IMR-90 (cell line): ENCODE results near the gene AHI1. TPM values are rescaled to one million over a fixed set of nuclear protein-coding genes. Genes with fewer than 3 reads are reported as not detected.

ENCODE experiments used
- ATAC-seq: fragments of 200-7000 bp; cut with Tn5 transposase; 2 replicates; pipeline ENCODE4 v1.9.1; 2020; ENCODE audit warnings: low read depth, mild to moderate bottlenecking, moderate library complexity
- BruUV-seq: library from RNA; stranded (reverse); fragments of 400-500 nt; replicated peaks from 2 replicates; lab custom pipeline; 2021; lab: Mats Ljungman, UMichigan
- CTCF ChIA-PET: fragments of 300-600 bp; formaldehyde crosslinking; extraction: SDS; loops from one replicate; lab custom pipeline; 2021; ENCODE audit warnings: antibody characterized with exemption; lab: Yijun Ruan, JAX
- POLR2A ChIA-PET: fragments of 300-600 bp; sonication (Branson Sonifier 250); formaldehyde crosslinking; loops from one replicate; lab custom pipeline; 2022; ENCODE audit warnings: antibody characterized with exemption; ENCODE audit not compliant: unreplicated experiment; lab: Charles Lee
- DNase-seq: peaks from one replicate; pipeline ENCODE4 v3.0.0; 2013
- H2AFZ ChIP-seq: replicated peaks from 2 replicates; pipeline ENCODE3; 2013; ENCODE audit warnings: low read length, mild to moderate bottlenecking; ENCODE audit not compliant: poor library complexity
- H2AK5ac ChIP-seq: 2 replicates; pipeline ENCODE4 v1.6.1; 2013; ENCODE audit warnings: low read depth, low read length, inconsistent platforms
- H2AK9ac ChIP-seq: replicated peaks from 2 replicates; pipeline ENCODE3; 2013; ENCODE audit warnings: mild to moderate bottlenecking, low read depth, low read length, moderate library complexity; ENCODE audit not compliant: poor library complexity
- H2BK120ac ChIP-seq: 2 replicates; pipeline ENCODE4 v1.6.1; 2013; ENCODE audit warnings: low read depth, low read length, inconsistent platforms
- H2BK15ac ChIP-seq: 3 replicates; pipeline ENCODE4 v1.6.1; 2013; ENCODE audit warnings: low read depth, low read length, inconsistent platforms
- H2BK20ac ChIP-seq: 2 replicates; pipeline ENCODE4 v1.6.1; 2013; ENCODE audit warnings: low read depth, mild to moderate bottlenecking, inconsistent platforms, low read length, moderate library complexity
- H2BK5ac ChIP-seq: 2 replicates; pipeline ENCODE4 v1.6.1; 2013; ENCODE audit warnings: mild to moderate bottlenecking, low read depth, low read length, inconsistent platforms; ENCODE audit not compliant: poor library complexity, severe bottlenecking
- H3K14ac ChIP-seq: replicated peaks from 2 replicates; pipeline ENCODE4 v1.6.1; 2013; ENCODE audit warnings: low read depth, low read length, inconsistent platforms
- H3K18ac ChIP-seq: 2 replicates; pipeline ENCODE4 v1.6.1; 2013; ENCODE audit warnings: low read depth, low read length, control low read depth
- H3K23ac ChIP-seq: 2 replicates; pipeline ENCODE4 v1.6.1; 2013; ENCODE audit warnings: low read depth, low read length, inconsistent platforms
- H3K27ac ChIP-seq: 2 replicates; pipeline ENCODE4 v1.5.1; 2013; ENCODE audit warnings: mild to moderate bottlenecking, control low read depth, low read length; ENCODE audit not compliant: insufficient read depth
- H3K27me3 ChIP-seq: 2 replicates; pipeline ENCODE4 v1.6.1; 2013; ENCODE audit warnings: low read length; ENCODE audit not compliant: control insufficient read depth, insufficient read depth
- H3K36me3 ChIP-seq: 2 replicates; pipeline ENCODE4 v1.6.1; 2013; ENCODE audit warnings: low read length, mixed read lengths; ENCODE audit not compliant: control insufficient read depth, insufficient read depth
- H3K4ac ChIP-seq: 2 replicates; pipeline ENCODE4 v1.6.1; 2013; ENCODE audit warnings: low read depth, low read length, inconsistent platforms
- H3K4me1 ChIP-seq: 2 replicates; pipeline ENCODE4 v1.6.1; 2013; ENCODE audit warnings: low read length, mixed read lengths; ENCODE audit not compliant: control insufficient read depth, insufficient read depth
- H3K4me2 ChIP-seq: 2 replicates; pipeline ENCODE4 v1.6.1; 2013; ENCODE audit warnings: low read depth, mild to moderate bottlenecking, control low read depth, low read length, moderate library complexity
- H3K4me3 ChIP-seq: 2 replicates; pipeline ENCODE4 v1.5.1; 2013; ENCODE audit warnings: low read depth, mild to moderate bottlenecking, control low read depth, low read length, moderate library complexity; ENCODE audit not compliant: insufficient read depth
- H3K56ac ChIP-seq: 2 replicates; pipeline ENCODE4 v1.6.1; 2013; ENCODE audit warnings: low read length, inconsistent platforms; ENCODE audit not compliant: insufficient read depth; ENCODE audit errors: extremely low read depth
- H3K79me1 ChIP-seq, 2 experiments: 2 replicates each; pipeline ENCODE4 v1.6.1; 2013; ENCODE audit warnings: low read length in 2 of 2, inconsistent platforms in 1 of 2, low read depth in 1 of 2
- H3K9ac ChIP-seq: 2 replicates; pipeline ENCODE4 v1.6.1; 2013; ENCODE audit warnings: low read depth, low read length, control low read depth
- H3K9me1 ChIP-seq: 2 replicates; pipeline ENCODE4 v1.6.1; 2013; ENCODE audit warnings: low read length, inconsistent platforms; ENCODE audit not compliant: insufficient read depth
- H3K9me3 ChIP-seq: 2 replicates; pipeline ENCODE4 v1.6.1; 2013; ENCODE audit warnings: low read length; ENCODE audit not compliant: control insufficient read depth, insufficient read depth
- H4K20me1 ChIP-seq: 2 replicates; pipeline ENCODE4 v1.6.1; 2013; ENCODE audit warnings: low read length, inconsistent platforms; ENCODE audit not compliant: insufficient read depth
- H4K5ac ChIP-seq: 2 replicates; pipeline ENCODE4 v1.6.1; 2013; ENCODE audit warnings: mild to moderate bottlenecking, low read depth, low read length, control low read depth
- H4K8ac ChIP-seq, 2 experiments: 2 replicates each; pipeline ENCODE4 v1.6.1; 2013; ENCODE audit warnings: low read depth in 2 of 2, low read length in 2 of 2, control low read depth in 1 of 2, inconsistent platforms in 1 of 2
- H4K91ac ChIP-seq: 2 replicates; pipeline ENCODE4 v1.6.1; 2013; ENCODE audit warnings: low read depth, low read length, inconsistent platforms; ENCODE audit not compliant: insufficient read depth
- BHLHE40 ChIP-seq: fragments of 150-350 bp; IDR thresholded peaks from 2 replicates; pipeline ENCODE4 v1.6.1; 2016; ENCODE audit warnings: mild to moderate bottlenecking, low read depth, low read length
- CEBPB ChIP-seq: IDR thresholded peaks from 2 replicates; pipeline ENCODE4 v1.6.1; 2012; ENCODE audit warnings: low read depth, low read length, improper control_type of control experiment
- CTCF ChIP-seq: conservative IDR thresholded peaks from 2 replicates; pipeline ENCODE4 v1.5.1; 2012; ENCODE audit warnings: mild to moderate bottlenecking, low read depth, low read length, improper control_type of control experiment
- ELK1 ChIP-seq: fragments of 150-350 bp; IDR thresholded peaks from 2 replicates; pipeline ENCODE4 v1.6.1; 2016; ENCODE audit warnings: low read depth, mild to moderate bottlenecking, low read length, moderate library complexity, borderline replicate concordance
- FOS ChIP-seq: fragments of 150-350 bp; IDR thresholded peaks from 2 replicates; pipeline ENCODE4 v1.6.1; 2016; ENCODE audit warnings: low read depth, low read length
- MAZ ChIP-seq: IDR thresholded peaks from 2 replicates; pipeline ENCODE4 v1.6.1; 2012; ENCODE audit warnings: low read depth, mild to moderate bottlenecking, low read length, improper control_type of control experiment, moderate library complexity, borderline replicate concordance
- MXI1 ChIP-seq: IDR thresholded peaks from 2 replicates; pipeline ENCODE4 v1.6.1; 2012; ENCODE audit warnings: low read depth, mild to moderate bottlenecking, low read length, moderate library complexity, borderline replicate concordance
- NFE2L2 ChIP-seq: fragments of 150-350 bp; IDR thresholded peaks from 2 replicates; pipeline ENCODE4 v1.6.1; 2016; ENCODE audit warnings: low read depth, mild to moderate bottlenecking, low read length
- POLR2A ChIP-seq: IDR thresholded peaks from 2 replicates; pipeline ENCODE4 v1.6.1; 2012; ENCODE audit warnings: mild to moderate bottlenecking, low read depth, low read length
- RAD21 ChIP-seq: IDR thresholded peaks from 2 replicates; pipeline ENCODE4 v1.6.1; 2012; ENCODE audit warnings: low read length, improper control_type of control experiment
- RCOR1 ChIP-seq: IDR thresholded peaks from 2 replicates; pipeline ENCODE4 v1.6.1; 2012; ENCODE audit warnings: mild to moderate bottlenecking, low read length, improper control_type of control experiment; ENCODE audit not compliant: insufficient replicate concordance
- RFX5 ChIP-seq: IDR thresholded peaks from 2 replicates; pipeline ENCODE4 v1.8.0; 2012; ENCODE audit warnings: low read depth, mild to moderate bottlenecking, low read length, moderate library complexity
- SMC3 ChIP-seq: fragments of 150-350 bp; IDR thresholded peaks from 2 replicates; pipeline ENCODE4 v1.6.1; 2016; ENCODE audit warnings: low read depth, mild to moderate bottlenecking, antibody characterized with exemption, low read length, moderate library complexity
- USF2 ChIP-seq: fragments of 150-350 bp; IDR thresholded peaks from 2 replicates; pipeline ENCODE4 v1.6.1; 2017; ENCODE audit warnings: mild to moderate bottlenecking, antibody characterized with exemption, low read length, low read depth
- WGBS, 2 experiments: methylation state at CpG; one replicate each; pipeline versions ENCODE4 v1.1.5 to v1.1.7; 2013; ENCODE audit warnings: missing lambda C conversion rate in 2 of 2; ENCODE audit not compliant: insufficient read length in 1 of 2; ENCODE audit errors: extremely low coverage in 2 of 2; 5-methylcytosine and 5-hydroxymethylcytosine counted together
- dilution Hi-C: fragments of 300-500 bp; cut with HindIII; formaldehyde crosslinking; loops from one replicate; pipeline ENCODE4 v1.14.3; 2018; ENCODE audit warnings: low sequenced_read_pairs; ENCODE audit not compliant: unreplicated experiment
- in situ Hi-C: fragments of 300-500 bp; cut with MboI; formaldehyde crosslinking; loops from 3 replicates; pipeline ENCODE4 v1.14.3; 2019; ENCODE audit warnings: low sequenced_read_pairs, inconsistent platforms, mixed read lengths
- intact Hi-C: fragments of 100-400 bp; cut with micrococcal nuclease; formaldehyde crosslinking; loops from 2 replicates; pipeline ENCODE4 v1.10.0; 2022
- polyA plus RNA-seq, 3 experiments: library from polyadenylated mRNA; depleted of rRNA; stranded (reverse); fragments of >200 nt; gene quantifications; 2 replicates each; pipeline ENCODE4 v1.2.3, GENCODE V29; 2012; ENCODE audit warnings: low replicate concordance in 1 of 3
- total RNA-seq: library from RNA; depleted of rRNA; stranded (reverse); fragments of >200 nt; gene quantifications from 2 replicates; pipeline ENCODE4 v1.2.3, GENCODE V29; 2012

Gene AHI1
- total and polyA plus RNA-seq, 2 of the 4 experiments (the other 2 are of a cell fraction), result 9.5 to 19.4 TPM

- TF ChIP-seq POLR2A, result peak; percentile 76; the same call in 1 of the 2 replicates
- no peak for TF ChIP-seq BHLHE40
Measured at GRCh38 chr6:135358251-135358821, 139.2 kb downstream of the AHI1 start (continued).

- Histone ChIP-seq H3K4me2 (no peak overlapping the region), H4K20me1 (no peaks in the 10 kb centered on the region), H4K91ac (no peak overlapping the region), H4K5ac (no peak overlapping the region), H2AFZ (no peak overlapping the region), H3K4me1 (no peaks in the 10 kb centered on the region), H3K36me3 (no peaks in the 10 kb centered on the region), H3K18ac (no peak overlapping the region), H2BK120ac (no peak overlapping the region), H2BK15ac (no peak overlapping the region), H2BK20ac (no peak overlapping the region), H3K9ac (no peak overlapping the region), H3K23ac (no peak overlapping the region), H2BK5ac (no peak overlapping the region), H3K4me3 (no peak overlapping the region), H3K14ac (no peak overlapping the region), H3K4ac (no peak overlapping the region), H3K56ac (no peak overlapping the region), H3K9me3 (no peaks in the 10 kb centered on the region), H3K27ac (no peak overlapping the region), H4K8ac (no peak overlapping the region), H2AK5ac (no peak overlapping the region), H3K27me3 (no peaks in the 10 kb centered on the region), H3K79me1 (no peaks in the 10 kb centered on the region), H2AK9ac (no peak overlapping the region), H3K9me1 (0 out of 2 replicates have a peak, but pooled peaks cover under 1% of the 10 kb centered on the region)
- in situ Hi-C loops, result no loop called here
- ATAC-seq (no peak), DNase-seq (no peak)
- intact Hi-C loops, result no loop called here
- CTCF ChIA-PET, result no interaction called here
- POLR2A ChIA-PET, result no interaction called here
- dilution Hi-C loops, result no loop called here
- BruUV-seq, result no TSS peak
- WGBS, 2 experiments, result no CpG with 5 or more reads among the region's 1 CpG
- TF ChIP-seq SMC3 (no peak), CTCF (no peak), MAZ (no peak), RFX5 (no peak), MXI1 (no peak), RAD21 (no peak), NFE2L2 (no peak), POLR2A (no peak), RCOR1 (no peak), USF2 (no peak), FOS (no peak), ELK1 (no peak), CEBPB (no peak)
Measured at GRCh38 chr6:135354407-135354806, 143.1 kb downstream of the AHI1 start.
